Uterus (tissue), 2 donors: ENCODE data around the gene TIRAP.

Source experiments
- CTCF ChIP-seq, 4 experiments: fragments of 200-600 bp in 2 of 4; fragments of 450-650 bp in 2 of 4; sonication (generic) in 2 of 4; IDR thresholded peaks; one replicate each; pipeline ENCODE4 v1.5.1; 2016 to 2019; ENCODE audit warnings: antibody characterized with exemption in 4 of 4, mild to moderate bottlenecking in 2 of 4, moderate library complexity in 1 of 4
- POLR2A ChIP-seq, 2 donors: fragments of 450-650 bp; IDR thresholded peaks; one replicate each; pipeline ENCODE4 v1.6.1; 2016; ENCODE audit warnings: antibody characterized with exemption in 2 of 2, mild to moderate bottlenecking in 1 of 2, moderate library complexity in 1 of 2

- TF ChIP-seq CTCF (IDR thresholded peaks at IDR 0.05), result no peak
- TF ChIP-seq POLR2A (IDR thresholded peaks at IDR 0.05), result no peak
These were observed 25.4 kb downstream of the TIRAP start for GRCh38 chr11:126308271-126308671.
